Aorta (tissue), 5 donors: ENCODE measurements around the gene CHID1. TPM values are rescaled to one million over a fixed set of nuclear protein-coding genes. Genes with fewer than 3 reads are reported as not detected.

ENCODE experiments used
- ATAC-seq: fragments of 200-7000 bp; cut with Tn5 transposase; one replicate; pipeline ENCODE4 v1.9.1; 2022; ENCODE audit warnings: moderate library complexity; ENCODE audit not compliant: low FRiP score
- DNase-seq, 2 donors: peaks; one replicate each; pipeline ENCODE4 v3.0.0-alpha.2; 2020
- H3K27ac ChIP-seq, 2 donors: one replicate each; pipeline ENCODE4 v1.5.1; 2013; ENCODE audit warnings: low read length in 2 of 2, mild to moderate bottlenecking in 2 of 2, moderate library complexity in 2 of 2, control low read depth in 1 of 2, inconsistent platforms in 1 of 2, low read depth in 1 of 2
- H3K27me3 ChIP-seq, 2 donors: one replicate each; pipeline ENCODE4 v1.6.1; 2013; ENCODE audit warnings: control low read depth in 1 of 2, low read length in 1 of 2, mild to moderate bottlenecking in 1 of 2, moderate library complexity in 1 of 2; ENCODE audit not compliant: insufficient read depth in 2 of 2, control insufficient read depth in 1 of 2
- H3K36me3 ChIP-seq, 2 donors: one replicate each; pipeline ENCODE4 v1.6.1; 2013; ENCODE audit warnings: control low read depth in 1 of 2, low read length in 1 of 2, mild to moderate bottlenecking in 1 of 2; ENCODE audit not compliant: insufficient read depth in 2 of 2, control insufficient read depth in 1 of 2
- H3K4me1 ChIP-seq, 2 donors: one replicate each; pipeline ENCODE4 v1.6.1; 2013; ENCODE audit warnings: low read length in 2 of 2, control low read depth in 1 of 2, mild to moderate bottlenecking in 1 of 2, moderate library complexity in 1 of 2; ENCODE audit not compliant: insufficient read depth in 2 of 2, control insufficient read depth in 1 of 2
- H3K4me3 ChIP-seq, 2 donors: one replicate each; pipeline ENCODE4 v1.5.1; 2013; ENCODE audit warnings: low read length in 2 of 2, control low read depth in 1 of 2, mild to moderate bottlenecking in 1 of 2
- H3K9me3 ChIP-seq: one replicate; pipeline ENCODE4 v1.6.1; 2013; ENCODE audit warnings: mild to moderate bottlenecking, low read length; ENCODE audit not compliant: control insufficient read depth
- WGBS, 2 donors: extraction: QIAGEN DNeasy Blood & Tissue Kit; methylation state at CpG; one replicate each; pipeline ENCODE4 v1.1.7; 2013; 5-methylcytosine and 5-hydroxymethylcytosine counted together
- intact Hi-C, 2 donors: fragments of 100-400 bp; cut with DNase I; formaldehyde crosslinking; loops; one replicate each; pipeline versions ENCODE4 v1.14.2 to v1.15.0; 2022
- polyA plus RNA-seq, 2 donors: library from polyadenylated mRNA; stranded (reverse); fragments of 200-250 nt; gene quantifications; one replicate each; pipeline ENCODE4 v1.2.3, GENCODE V29; 2013
- total RNA-seq, 2 donors: library from RNA; stranded (reverse); fragmentation: NEBNext Ultra II Directional; extraction: Animal tissue kit (Norgen Biotek cat#: 25700); gene quantifications; one replicate each; pipeline ENCODE4 v1.2.1, GENCODE V29; 2021
- donor health status: healthy with polysubstance abuse.
- donor health status: Bipolar disorder and iron deficiency.
- donor health status: DM: no; HTN: no; CAD: no.
- donor health status: DM: no; HTN: no; CAD: no.
- donor health status: DM: yes; HTN: yes; CAD: no.

Gene CHID1
- total and polyA plus RNA-seq, 4 donors = 29.6 to 77.4 (median 57.8) TPM

GRCh38 chr11:855330-855674 lies 55.3 kb downstream of the CHID1 start:
- ATAC-seq (no peak), DNase-seq (no peak)
- no peak overlapping the region for H3K27ac ChIP-seq
- 78 to 88% methylated on average over 4 to 7 of the region's 7 CpGs for WGBS, 2 donors
- no peaks in the 10 kb centered on the region for H3K9me3 ChIP-seq
- H3K36me3 ChIP-seq = no peaks in the 10 kb centered on the region
- no peak overlapping the region for H3K4me3 ChIP-seq
- no peaks in the 10 kb centered on the region for H3K4me1 ChIP-seq
- H3K27me3 ChIP-seq = no peaks in the 10 kb centered on the region
- intact Hi-C loops = no loop called here

GRCh38 chr11:854601-855329 lies 55.8 kb downstream of the CHID1 start:
- Histone ChIP-seq H3K4me1 (no peaks in the 10 kb centered on the region), H3K9me3 (no peaks in the 10 kb centered on the region), H3K36me3 (no peaks in the 10 kb centered on the region), H3K4me3 (no peak overlapping the region), H3K27me3 (no peaks in the 10 kb centered on the region), H3K27ac (no peak overlapping the region)
- DNase-seq = no peak
- WGBS, 2 donors = 85 to 86% methylated on average over 18 to 20 of the region's 20 CpGs
- no peak for ATAC-seq
- intact Hi-C loops = no loop called here

- 94% methylated on average over 27 of the region's 27 CpGs for WGBS, 2 donors
- Histone ChIP-seq H3K27me3 (no peaks in the 10 kb centered on the region), H3K9me3 (no peaks in the 10 kb centered on the region), H3K4me1 (no peaks in the 10 kb centered on the region), H3K4me3 (no peak overlapping the region), H3K36me3 (no peaks in the 10 kb centered on the region), H3K27ac (no peak overlapping the region)
- ATAC-seq (no peak), DNase-seq (no peak)
- intact Hi-C loops = no loop called here
Measured at GRCh38 chr11:853682-854448, 56.7 kb downstream of the CHID1 start.

- H3K27ac ChIP-seq = no peak overlapping the region
- H3K4me3 ChIP-seq = no peak overlapping the region
- ATAC-seq (no peak), DNase-seq (no peak)
- whole genome bisulfite sequencing, 2 donors = 85 to 88% methylated on average over 8 to 15 of the region's 15 CpGs
- H3K9me3 ChIP-seq = no peaks in the 10 kb centered on the region
- H3K27me3 ChIP-seq = no peaks in the 10 kb centered on the region
- intact Hi-C loops = no loop called here
- H3K4me1 ChIP-seq = no peaks in the 10 kb centered on the region
- no peaks in the 10 kb centered on the region for H3K36me3 ChIP-seq
Measured at GRCh38 chr11:852762-853161, 57.8 kb downstream of the CHID1 start.

GRCh38 chr11:850775-851763 lies 59.5 kb downstream of the CHID1 start:
- no peaks in the 10 kb centered on the region for H3K36me3 ChIP-seq
- no peaks in the 10 kb centered on the region for H3K4me1 ChIP-seq
- H3K27me3 ChIP-seq = no peaks in the 10 kb centered on the region
- H3K27ac ChIP-seq = no peak overlapping the region
- intact Hi-C loops = no loop called here
- no peak for DNase-seq
- H3K4me3 ChIP-seq = no peak overlapping the region
- H3K9me3 ChIP-seq = no peaks in the 10 kb centered on the region
- no peak for ATAC-seq
- 59 to 64% methylated on average over 28 of the region's 28 CpGs for WGBS, 2 donors

- Histone ChIP-seq H3K27me3 (no peaks in the 10 kb centered on the region), H3K27ac (no peak overlapping the region), H3K4me1 (no peaks in the 10 kb centered on the region), H3K4me3 (peak overlapping the region; percentile 23 to 42), H3K9me3 (no peaks in the 10 kb centered on the region), H3K36me3 (no peaks in the 10 kb centered on the region)
- 12 to 15% methylated on average over 42 to 97 of the region's 97 CpGs for WGBS, 2 donors
- intact Hi-C loops = loop anchor here (2.0 to 5.0 kb wide), 3 partner anchors 62 to 201 kb away; partner anchors contain the start of gene CHID1 (in 1 of the 2)
- DNase-seq (no peak), ATAC-seq (no peak)
Measured at GRCh38 chr11:849951-850774, 60.4 kb downstream of the CHID1 start.

- no peaks in the 10 kb centered on the region for H3K9me3 ChIP-seq
- no peaks in the 10 kb centered on the region for H3K27me3 ChIP-seq
- H3K36me3 ChIP-seq = no peaks in the 10 kb centered on the region
- H3K4me1 ChIP-seq = no peaks in the 10 kb centered on the region
- H3K4me3 ChIP-seq = peak overlapping the region; percentile 23 to 42
- H3K27ac ChIP-seq = no peak overlapping the region
- 5 to 7% methylated on average over 54 to 71 of the region's 71 CpGs for WGBS, 2 donors
- no peak for ATAC-seq
- intact Hi-C loops = loop anchor here (2.0 to 5.0 kb wide), 3 partner anchors 63 to 202 kb away; partner anchors contain the start of gene CHID1 (in 1 of the 2)
- DNase-seq = no peak
Measured at GRCh38 chr11:849104-849824, 61.3 kb downstream of the CHID1 start.
